ENCODE data around the gene SYT6. TPM values are rescaled to one million over a fixed set of nuclear protein-coding genes. Genes with fewer than 3 reads are reported as not detected.

The SYT6 gene
- total and polyA plus RNA-seq, 2 experiments from 2014 or later, result 1.2 to 2.6 TPM

- WGBS (ENCODE audit: low lambda C conversion rate, missing lambda C conversion rate), result 34% methylated on average over 4 of the region's 4 CpGs
- H2AFZ ChIP-seq, result no peak overlapping the region
Measured at GRCh38 chr1:114094363-114094634, 59.4 kb downstream of the SYT6 start.

GRCh38 chr1:114093624-114094362, 59.9 kb downstream of the SYT6 start:
- Histone ChIP-seq H3K27ac (peak overlapping the region; percentile 65), H2AFZ (no peak overlapping the region), H3K4me1 (ENCODE audit: insufficient read depth) (peaks cover 14% of the 10 kb centered on the region), H3K9me2 (replicated peaks; ENCODE audit: insufficient read depth) (no peaks in the 10 kb centered on the region), H3K9me3 (ENCODE audit: low read depth) (no peaks in the 10 kb centered on the region), H3K36me3 (replicated peaks; ENCODE audit: insufficient read depth, low read depth) (no peaks in the 10 kb centered on the region), H3K4me2 (peak overlapping the region; percentile 23), H4K20me1 (ENCODE audit: insufficient read depth, poor library complexity, severe bottlenecking) (no peaks in the 10 kb centered on the region), H3K27me3 (no peaks in the 10 kb centered on the region), H3K4me3 (no peak overlapping the region), H3K79me2 (no peaks in the 10 kb centered on the region)
- TF ChIP-seq CTCF (IDR thresholded peaks at IDR 0.05; ENCODE audit: poor library complexity), result peak; percentile 34
- TF ChIP-seq EZH2 (IDR thresholded peaks at IDR 0.05; ENCODE audit: borderline replicate concordance), result no peak
- no peak for TF ChIP-seq EZH2phosphoT487 (IDR thresholded peaks at IDR 0.05; ENCODE audit: low read depth, severe bottlenecking, unreplicated experiment)
- peak; percentile 54 for DNase-seq (ENCODE audit: low spot score)
- 61% methylated on average over 4 of the region's 4 CpGs for WGBS (ENCODE audit: low lambda C conversion rate, missing lambda C conversion rate)

More at GRCh38 chr1:114094363-114094634, 59.4 kb downstream of the SYT6 start:
- Histone ChIP-seq H3K9me3 (ENCODE audit: low read depth) (no peaks in the 10 kb centered on the region), H4K20me1 (ENCODE audit: insufficient read depth, poor library complexity, severe bottlenecking) (no peaks in the 10 kb centered on the region), H3K27me3 (no peaks in the 10 kb centered on the region), H3K9me2 (replicated peaks; ENCODE audit: insufficient read depth) (no peaks in the 10 kb centered on the region), H3K4me2 (peak overlapping the region; percentile 23), H3K36me3 (replicated peaks; ENCODE audit: insufficient read depth, low read depth) (no peaks in the 10 kb centered on the region), H3K79me2 (no peaks in the 10 kb centered on the region), H3K4me3 (no peak overlapping the region), H3K27ac (peak overlapping the region; percentile 65), H3K4me1 (ENCODE audit: insufficient read depth) (peaks cover 14% of the 10 kb centered on the region)
- no peak for TF ChIP-seq EZH2 (IDR thresholded peaks at IDR 0.05; ENCODE audit: borderline replicate concordance)
- peak; percentile 39 for DNase-seq (ENCODE audit: low spot score)

- Histone ChIP-seq H3K4me2 (no peak overlapping the region), H3K27ac (no peak overlapping the region), H3K9me3 (ENCODE audit: low read depth) (no peaks in the 10 kb centered on the region), H3K4me1 (ENCODE audit: insufficient read depth) (peaks cover 14% of the 10 kb centered on the region), H4K20me1 (ENCODE audit: insufficient read depth, poor library complexity, severe bottlenecking) (no peaks in the 10 kb centered on the region), H2AFZ (no peak overlapping the region), H3K27me3 (no peaks in the 10 kb centered on the region), H3K9me2 (replicated peaks; ENCODE audit: insufficient read depth) (no peaks in the 10 kb centered on the region), H3K4me3 (no peak overlapping the region), H3K36me3 (replicated peaks; ENCODE audit: insufficient read depth, low read depth) (no peaks in the 10 kb centered on the region), H3K79me2 (no peaks in the 10 kb centered on the region)
- TF ChIP-seq EZH2phosphoT487 (IDR thresholded peaks at IDR 0.05; ENCODE audit: low read depth, severe bottlenecking, unreplicated experiment) (no peak), EZH2 (IDR thresholded peaks at IDR 0.05; ENCODE audit: borderline replicate concordance) (no peak), CTCF (IDR thresholded peaks at IDR 0.05; ENCODE audit: poor library complexity) (no peak)
- no peak for DNase-seq (ENCODE audit: low spot score)
- 61% methylated on average over 3 of the region's 3 CpGs for WGBS (ENCODE audit: low lambda C conversion rate, missing lambda C conversion rate)
Measured at GRCh38 chr1:114092186-114093062, 61.2 kb downstream of the SYT6 start.

- Histone ChIP-seq H3K9me3 (ENCODE audit: low read depth) (no peaks in the 10 kb centered on the region), H3K4me3 (no peak overlapping the region), H3K36me3 (replicated peaks; ENCODE audit: insufficient read depth, low read depth) (no peaks in the 10 kb centered on the region), H3K27ac (peak overlapping the region; percentile 46), H3K4me2 (no peak overlapping the region), H3K79me2 (no peaks in the 10 kb centered on the region), H3K27me3 (no peaks in the 10 kb centered on the region), H2AFZ (no peak overlapping the region), H4K20me1 (ENCODE audit: insufficient read depth, poor library complexity, severe bottlenecking) (no peaks in the 10 kb centered on the region), H3K9me2 (replicated peaks; ENCODE audit: insufficient read depth) (no peaks in the 10 kb centered on the region), H3K4me1 (ENCODE audit: insufficient read depth) (peaks cover 14% of the 10 kb centered on the region)
- TF ChIP-seq EZH2phosphoT487 (IDR thresholded peaks at IDR 0.05; ENCODE audit: low read depth, severe bottlenecking, unreplicated experiment) (no peak), CTCF (IDR thresholded peaks at IDR 0.05; ENCODE audit: poor library complexity) (no peak)
- WGBS (ENCODE audit: low lambda C conversion rate, missing lambda C conversion rate), result 95% methylated on average over 10 of the region's 10 CpGs
- no peak for DNase-seq (ENCODE audit: low spot score)
Measured at GRCh38 chr1:114091711-114092110, 62.0 kb downstream of the SYT6 start.

Measured in hepatocyte (in vitro differentiated cells).